Fibroblast of villous mesenchyme (primary cell): ENCODE data around the gene CDX1. TPM values are rescaled to one million over a fixed set of nuclear protein-coding genes. Genes with fewer than 3 reads are reported as not detected.

Experiments
- DNase-seq: peaks from one replicate; pipeline ENCODE4 v3.0.0-alpha.2; 2010; ENCODE audit warnings: low read depth
- H3K4me3 ChIP-seq: 2 replicates; pipeline ENCODE4 v1.5.1; 2011; ENCODE audit warnings: low read depth, mild to moderate bottlenecking, low read length
- total RNA-seq: library from RNA; depleted of rRNA; stranded (reverse); fragments of >200 nt; gene quantifications from 2 replicates; pipeline ENCODE4 v1.2.3, GENCODE V29; 2012
- TF ChIP-seq, protein P1 (sequence below): IDR thresholded peaks from 2 replicates; pipeline ENCODE4 v1.5.1; 2012; ENCODE audit warnings: low read depth, mild to moderate bottlenecking, low read length; ENCODE audit not compliant: insufficient read depth

CDX1 gene
- total RNA-seq, 1 donor = under 0.01 TPM

DNA sequence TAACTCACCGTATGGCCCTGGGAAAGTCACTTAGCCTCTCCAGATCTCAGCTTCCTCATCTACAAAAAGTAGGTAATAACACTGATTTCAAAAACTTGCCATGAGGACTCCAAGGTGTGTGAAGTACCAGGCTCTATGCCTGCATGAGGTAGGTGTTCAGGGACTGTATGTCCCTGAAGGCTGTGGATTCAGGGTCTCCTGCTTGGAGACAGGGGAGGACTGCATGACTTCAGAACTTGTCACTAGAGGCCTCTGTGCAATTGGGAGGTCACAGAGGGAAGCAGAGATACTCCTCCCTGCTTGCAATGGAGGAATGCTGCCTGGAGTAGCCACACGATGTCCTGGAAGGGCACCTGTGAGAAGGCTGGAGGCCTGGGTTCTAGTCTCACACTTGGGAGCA is 13.1 kb upstream of the CDX1 start:
- DNase-seq = no peak
- TF ChIP-seq, protein P1, sequence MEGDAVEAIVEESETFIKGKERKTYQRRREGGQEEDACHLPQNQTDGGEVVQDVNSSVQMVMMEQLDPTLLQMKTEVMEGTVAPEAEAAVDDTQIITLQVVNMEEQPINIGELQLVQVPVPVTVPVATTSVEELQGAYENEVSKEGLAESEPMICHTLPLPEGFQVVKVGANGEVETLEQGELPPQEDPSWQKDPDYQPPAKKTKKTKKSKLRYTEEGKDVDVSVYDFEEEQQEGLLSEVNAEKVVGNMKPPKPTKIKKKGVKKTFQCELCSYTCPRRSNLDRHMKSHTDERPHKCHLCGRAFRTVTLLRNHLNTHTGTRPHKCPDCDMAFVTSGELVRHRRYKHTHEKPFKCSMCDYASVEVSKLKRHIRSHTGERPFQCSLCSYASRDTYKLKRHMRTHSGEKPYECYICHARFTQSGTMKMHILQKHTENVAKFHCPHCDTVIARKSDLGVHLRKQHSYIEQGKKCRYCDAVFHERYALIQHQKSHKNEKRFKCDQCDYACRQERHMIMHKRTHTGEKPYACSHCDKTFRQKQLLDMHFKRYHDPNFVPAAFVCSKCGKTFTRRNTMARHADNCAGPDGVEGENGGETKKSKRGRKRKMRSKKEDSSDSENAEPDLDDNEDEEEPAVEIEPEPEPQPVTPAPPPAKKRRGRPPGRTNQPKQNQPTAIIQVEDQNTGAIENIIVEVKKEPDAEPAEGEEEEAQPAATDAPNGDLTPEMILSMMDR = no peak
- H3K4me3 ChIP-seq = peak overlapping the region; percentile 97

DNA sequence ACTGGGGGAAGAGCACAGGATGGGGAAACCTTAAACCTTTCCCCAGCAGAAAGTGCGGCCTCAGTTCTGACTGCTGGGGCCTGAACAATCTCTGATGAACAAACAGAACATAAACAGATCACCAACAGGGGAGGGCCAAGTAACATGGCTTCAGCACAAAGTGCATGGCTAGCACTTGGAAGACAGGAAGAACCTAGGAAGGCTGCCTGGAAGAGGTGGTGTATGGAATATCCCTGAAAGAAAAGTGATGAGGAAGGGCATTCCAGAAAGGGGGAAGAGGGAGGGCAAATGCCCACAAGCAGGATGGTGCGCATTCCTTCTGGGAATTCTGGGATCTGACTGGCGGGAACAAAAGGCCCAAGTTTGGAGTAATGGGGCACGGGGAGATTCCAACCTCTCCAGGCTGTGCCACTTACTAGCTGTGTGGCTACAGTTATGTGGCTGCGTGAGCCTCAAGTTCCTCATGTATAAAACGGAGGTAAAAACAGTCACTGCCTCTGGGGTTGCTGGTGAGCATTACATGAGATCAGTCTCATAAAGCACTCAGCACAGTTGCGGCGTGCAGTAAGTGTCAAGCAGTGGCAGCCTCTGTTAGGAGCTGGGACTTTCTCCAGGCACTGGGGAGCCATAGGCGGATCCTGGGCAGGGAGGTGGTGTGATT is 12.5 kb upstream of the CDX1 start:
- peak; percentile 82 for DNase-seq
- TF ChIP-seq, protein P1 = peak; percentile 8
- H3K4me3 ChIP-seq = peak overlapping the region; percentile 97

DNA sequence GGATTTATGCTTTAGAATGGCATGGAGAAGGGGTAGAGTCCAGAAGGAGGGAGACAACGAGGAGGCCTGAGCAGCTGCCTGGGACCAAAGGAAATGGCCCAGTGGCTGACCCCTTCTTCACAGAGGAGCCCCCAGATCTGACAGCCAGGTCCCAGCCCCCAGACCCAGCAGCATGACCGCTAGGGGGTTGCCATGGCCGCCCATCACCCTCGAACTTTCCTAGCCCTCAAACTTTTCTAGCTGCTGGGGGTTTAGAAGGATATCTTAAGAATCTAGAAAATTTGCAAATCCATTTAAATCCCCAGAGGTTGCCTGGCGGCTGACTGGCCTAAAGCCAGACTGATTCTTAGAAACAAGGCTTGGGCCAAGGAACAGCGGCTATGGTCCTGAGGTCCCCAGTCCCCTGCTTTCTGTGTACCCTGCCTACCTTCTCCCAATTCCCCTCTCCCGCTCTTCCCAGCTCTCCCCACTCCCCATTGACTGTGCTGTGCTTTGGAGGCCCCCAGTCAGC is 11.9 kb upstream of the CDX1 start:
- TF ChIP-seq, protein P1 = peak; percentile 1
- H3K4me3 ChIP-seq = peak overlapping the region; percentile 97
- no peak for DNase-seq

DNA sequence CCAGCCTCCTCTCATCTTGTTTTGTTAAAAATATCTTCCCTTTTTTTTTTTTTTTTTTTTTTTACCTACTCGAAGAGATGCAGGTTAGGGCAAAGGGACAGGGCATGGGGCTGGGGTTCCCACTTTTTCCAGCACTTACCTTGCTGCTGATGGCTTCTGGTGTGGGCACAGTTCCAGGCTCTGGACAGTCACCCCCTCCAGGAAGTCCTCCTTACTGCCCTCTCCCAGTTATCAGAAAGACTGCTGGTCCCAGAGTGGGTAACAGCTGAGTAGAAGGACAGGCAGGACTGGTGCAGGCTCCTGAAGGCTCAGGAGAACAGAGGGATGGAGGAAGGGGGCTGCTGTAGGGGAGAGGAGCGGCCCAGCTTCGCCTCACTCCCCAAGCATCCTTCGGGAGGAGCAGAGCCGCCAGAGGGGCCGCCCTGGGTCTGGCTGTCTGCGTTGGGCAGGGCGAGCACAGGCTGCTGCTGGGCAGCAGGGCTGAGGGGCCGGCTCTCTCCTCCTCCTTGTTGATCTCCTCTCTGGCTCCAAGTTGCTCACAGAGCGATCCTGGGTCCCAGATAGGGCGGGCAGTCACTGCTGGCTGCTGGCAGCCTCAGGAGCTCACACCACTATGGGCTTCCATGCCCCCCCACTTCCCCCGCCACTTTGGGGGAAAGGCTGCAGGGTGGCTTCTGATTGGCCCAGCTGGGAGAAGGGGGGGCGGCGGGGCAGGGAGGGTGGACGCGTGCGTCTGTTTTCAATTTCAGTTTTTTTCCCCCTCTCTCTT is 11.1 kb upstream of the CDX1 start, which contains the start of gene PDGFRB:
Gene PDGFRB (minus strand): TSS at position 588 of the 769 bp plus-strand sequence. CDS start 18,798 bp downstream, outside the sequence.
- DNase-seq = peak; percentile 94
- H3K4me3 ChIP-seq = peak within 1 kb of the TSS; percentile 97
- TF ChIP-seq, protein P1 = no peak

DNA sequence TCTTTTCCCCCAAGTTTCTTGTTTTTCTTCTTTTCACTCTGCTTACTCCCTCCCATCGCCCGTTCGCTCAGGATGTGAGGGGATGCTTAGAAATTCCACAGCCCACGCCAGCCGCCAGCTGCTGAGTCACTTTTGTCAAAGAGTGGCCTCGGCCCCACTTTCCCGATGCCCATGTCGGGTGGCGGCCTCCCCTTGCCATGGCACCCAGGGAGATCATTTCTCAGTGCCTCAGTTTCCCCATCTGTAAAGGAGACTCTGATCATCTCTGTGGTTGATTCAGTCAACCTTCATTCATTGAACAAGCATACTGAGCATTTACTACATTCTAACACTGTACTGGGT is 10.6 kb upstream of the CDX1 start:
- DNase-seq = no peak
- TF ChIP-seq, protein P1 = no peak
- H3K4me3 ChIP-seq = peak overlapping the region; percentile 97

DNA sequence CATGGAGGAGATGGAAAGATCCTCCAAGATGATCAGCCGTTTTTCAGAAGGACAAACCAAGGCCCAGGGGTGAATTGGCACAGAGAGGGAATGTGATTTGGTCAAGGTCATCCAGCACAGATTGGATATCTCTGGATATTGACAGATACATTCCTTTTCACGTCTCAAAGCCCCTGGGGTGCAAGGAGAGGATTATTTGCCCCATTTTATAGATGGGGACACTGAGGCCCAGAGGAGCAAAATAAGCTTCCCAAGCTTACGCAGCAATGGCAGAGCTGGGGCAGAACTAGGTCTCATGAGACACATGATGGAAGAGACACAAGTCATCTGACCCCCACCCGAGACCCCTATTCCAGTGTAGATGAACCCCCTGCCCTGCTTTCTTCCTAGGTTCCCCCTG is 10.0 kb upstream of the CDX1 start:
- DNase-seq = no peak
- H3K4me3 ChIP-seq = peak overlapping the region; percentile 97
- TF ChIP-seq, protein P1 = no peak
